ENCODE results near the gene KIAA0513.

DNA sequence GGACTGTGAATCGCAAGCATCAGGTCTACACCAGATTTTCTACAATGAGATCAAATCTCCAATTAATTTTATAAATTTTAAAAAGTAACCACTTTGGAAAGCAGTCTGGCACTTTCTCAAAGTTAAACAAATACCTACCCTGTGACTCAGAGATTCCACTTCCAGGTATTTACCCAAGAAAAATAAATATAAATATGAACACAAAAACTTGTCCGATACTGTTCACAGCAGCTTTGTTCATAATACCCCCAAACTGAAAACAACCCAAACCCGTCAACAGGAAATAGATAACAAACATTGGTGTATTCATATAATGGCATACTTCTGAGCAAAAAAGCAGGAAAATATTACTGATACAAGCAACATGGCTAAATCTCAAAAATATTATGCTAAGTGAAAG is 28.4 kb upstream of the KIAA0513 start:
- TF ChIP-seq, protein P1, sequence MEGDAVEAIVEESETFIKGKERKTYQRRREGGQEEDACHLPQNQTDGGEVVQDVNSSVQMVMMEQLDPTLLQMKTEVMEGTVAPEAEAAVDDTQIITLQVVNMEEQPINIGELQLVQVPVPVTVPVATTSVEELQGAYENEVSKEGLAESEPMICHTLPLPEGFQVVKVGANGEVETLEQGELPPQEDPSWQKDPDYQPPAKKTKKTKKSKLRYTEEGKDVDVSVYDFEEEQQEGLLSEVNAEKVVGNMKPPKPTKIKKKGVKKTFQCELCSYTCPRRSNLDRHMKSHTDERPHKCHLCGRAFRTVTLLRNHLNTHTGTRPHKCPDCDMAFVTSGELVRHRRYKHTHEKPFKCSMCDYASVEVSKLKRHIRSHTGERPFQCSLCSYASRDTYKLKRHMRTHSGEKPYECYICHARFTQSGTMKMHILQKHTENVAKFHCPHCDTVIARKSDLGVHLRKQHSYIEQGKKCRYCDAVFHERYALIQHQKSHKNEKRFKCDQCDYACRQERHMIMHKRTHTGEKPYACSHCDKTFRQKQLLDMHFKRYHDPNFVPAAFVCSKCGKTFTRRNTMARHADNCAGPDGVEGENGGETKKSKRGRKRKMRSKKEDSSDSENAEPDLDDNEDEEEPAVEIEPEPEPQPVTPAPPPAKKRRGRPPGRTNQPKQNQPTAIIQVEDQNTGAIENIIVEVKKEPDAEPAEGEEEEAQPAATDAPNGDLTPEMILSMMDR (conservative IDR thresholded peaks at IDR 0.05 in 1 of 2, IDR thresholded peaks at IDR 0.05 in 1 of 2; ENCODE audit: extremely low read depth in 1 of 2, insufficient read depth in 1 of 2, low read depth in 1 of 2, low read length in 2 of 2) = no peak
- no peak for TF ChIP-seq EZH2 (IDR thresholded peaks at IDR 0.05; ENCODE audit: borderline replicate concordance, low read length)

All from mammary epithelial cell (primary cell).